ENCODE measurements around the gene SNN. TPM values are rescaled to one million over a fixed set of nuclear protein-coding genes. Genes with fewer than 3 reads are reported as not detected.

The SNN gene
- 9.2 and 10.1 TPM in 2 replicates for total RNA-seq (ENCODE audit: low replicate concordance)

DNA sequence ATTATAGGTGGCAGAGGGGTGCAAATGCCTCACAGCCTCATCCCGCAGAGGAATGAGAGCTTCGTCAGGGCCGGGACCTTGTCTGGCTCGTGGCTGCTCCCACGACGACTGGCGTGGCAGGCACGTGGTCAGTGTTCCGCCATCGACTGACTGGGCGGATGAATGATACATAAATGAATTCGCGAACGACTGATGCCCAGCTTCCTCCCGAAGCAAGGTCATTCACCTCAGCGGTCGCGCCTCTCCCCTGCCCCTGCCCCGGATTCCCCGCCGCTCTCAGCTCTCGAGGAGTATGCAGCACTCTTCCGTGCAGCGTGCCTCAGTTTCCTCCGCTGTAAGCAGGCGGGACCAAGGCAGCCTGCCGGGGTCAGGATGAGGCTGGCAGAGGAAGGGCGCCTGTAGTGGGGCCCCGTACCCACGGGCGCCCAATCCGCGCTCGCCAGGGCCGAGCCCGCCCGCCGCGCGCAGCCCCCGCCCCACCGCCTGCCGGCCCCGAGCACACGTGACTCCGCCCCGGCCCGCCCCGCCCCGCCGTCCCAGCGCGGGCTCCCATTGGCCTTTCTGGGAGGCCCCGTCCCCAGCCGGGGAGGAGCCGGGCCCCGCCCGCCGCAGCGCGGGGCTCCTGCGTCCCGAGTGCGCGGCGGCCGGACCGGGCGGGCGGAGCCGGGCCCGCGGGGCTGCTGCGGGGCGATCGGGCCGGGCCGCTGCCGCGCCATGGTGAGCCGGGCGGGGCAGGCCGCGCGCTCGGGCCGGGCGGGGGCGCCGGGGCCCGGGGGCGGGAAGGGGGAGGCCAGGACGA lies at the start of gene SNN:
SNN (plus strand) TSS at position 632 of the 799 bp plus-strand sequence. CDS start 7,605 bp downstream, outside the sequence.
- peak within 1 kb of the TSS; percentile 82 for H3K4me3 ChIP-seq (ENCODE audit: low read depth, low read length)
- TF ChIP-seq, protein P1, sequence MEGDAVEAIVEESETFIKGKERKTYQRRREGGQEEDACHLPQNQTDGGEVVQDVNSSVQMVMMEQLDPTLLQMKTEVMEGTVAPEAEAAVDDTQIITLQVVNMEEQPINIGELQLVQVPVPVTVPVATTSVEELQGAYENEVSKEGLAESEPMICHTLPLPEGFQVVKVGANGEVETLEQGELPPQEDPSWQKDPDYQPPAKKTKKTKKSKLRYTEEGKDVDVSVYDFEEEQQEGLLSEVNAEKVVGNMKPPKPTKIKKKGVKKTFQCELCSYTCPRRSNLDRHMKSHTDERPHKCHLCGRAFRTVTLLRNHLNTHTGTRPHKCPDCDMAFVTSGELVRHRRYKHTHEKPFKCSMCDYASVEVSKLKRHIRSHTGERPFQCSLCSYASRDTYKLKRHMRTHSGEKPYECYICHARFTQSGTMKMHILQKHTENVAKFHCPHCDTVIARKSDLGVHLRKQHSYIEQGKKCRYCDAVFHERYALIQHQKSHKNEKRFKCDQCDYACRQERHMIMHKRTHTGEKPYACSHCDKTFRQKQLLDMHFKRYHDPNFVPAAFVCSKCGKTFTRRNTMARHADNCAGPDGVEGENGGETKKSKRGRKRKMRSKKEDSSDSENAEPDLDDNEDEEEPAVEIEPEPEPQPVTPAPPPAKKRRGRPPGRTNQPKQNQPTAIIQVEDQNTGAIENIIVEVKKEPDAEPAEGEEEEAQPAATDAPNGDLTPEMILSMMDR (IDR thresholded peaks at IDR 0.05; ENCODE audit: insufficient read depth, low read length): no peak
- DNase-seq (ENCODE audit: low read depth): peak; percentile 66

DNA sequence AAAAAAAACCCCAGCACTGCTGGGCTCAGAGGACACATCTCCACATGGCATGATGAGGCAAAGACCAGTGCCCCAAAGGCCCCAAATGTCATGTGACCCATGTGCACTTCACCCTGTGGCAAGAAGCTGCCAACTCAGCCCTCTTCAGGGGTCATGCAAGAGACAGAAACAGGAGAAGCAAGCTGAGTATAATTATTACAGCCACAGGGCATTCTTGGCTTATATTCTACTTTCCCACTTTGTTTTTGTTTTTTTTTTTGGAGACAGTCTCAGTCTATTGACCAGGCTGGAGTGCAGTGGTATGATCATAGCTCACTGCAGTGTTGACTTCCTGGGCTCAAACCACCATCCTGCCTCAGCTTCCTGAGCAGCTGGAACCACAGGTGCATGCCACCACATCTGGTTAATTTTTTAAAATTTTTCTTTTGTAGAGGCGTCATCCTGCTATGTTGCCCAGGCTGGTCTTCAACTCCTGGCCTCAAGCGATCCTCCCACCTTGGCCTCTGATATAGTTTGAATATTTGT lies 48.9 kb upstream of the SNN start:
- DNase-seq (ENCODE audit: low read depth): no peak
- TF ChIP-seq, protein P1 (IDR thresholded peaks at IDR 0.05; ENCODE audit: insufficient read depth, low read length): no peak

DNA sequence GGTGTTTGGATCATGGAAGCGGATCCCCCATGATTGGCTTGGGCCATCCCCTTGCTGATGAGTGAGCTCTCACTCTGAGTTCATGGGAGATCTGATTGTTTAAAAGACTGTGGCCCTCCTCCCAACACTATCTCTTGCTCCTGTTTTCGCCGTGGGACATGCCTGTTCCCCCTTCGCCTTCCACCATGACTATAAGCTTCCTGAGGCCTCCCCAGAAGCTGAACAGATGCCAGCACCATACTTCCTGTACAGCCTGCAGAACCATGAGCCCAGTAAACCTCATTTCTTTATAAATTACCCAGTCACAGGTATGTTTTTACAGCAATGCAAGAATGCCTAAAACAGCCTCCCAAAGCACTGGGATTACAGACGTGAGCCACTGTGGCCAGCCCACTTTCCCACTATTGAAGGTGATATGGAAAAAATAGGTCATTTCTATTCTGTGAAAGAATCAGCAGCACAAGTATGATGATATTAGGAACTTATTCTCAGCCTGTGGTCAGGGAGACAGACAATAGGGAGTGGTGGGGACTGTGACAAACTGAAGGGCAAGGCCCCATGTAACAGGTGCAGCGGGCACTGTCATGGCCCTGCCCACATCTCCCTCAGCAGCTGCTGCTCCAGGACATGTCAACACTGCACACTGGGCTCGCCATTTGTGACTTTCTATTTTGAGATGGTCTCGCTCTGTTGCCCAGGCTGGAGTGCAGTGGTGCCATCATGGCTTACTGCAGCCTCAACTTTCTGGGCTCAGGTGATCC lies 47.8 kb upstream of the SNN start:
- H3K4me3 ChIP-seq (ENCODE audit: low read depth, low read length): no peak overlapping the region
- DNase-seq (ENCODE audit: low read depth): no peak
- TF ChIP-seq, protein P1 (IDR thresholded peaks at IDR 0.05; ENCODE audit: insufficient read depth, low read length): no peak

More for the DNA sequence above, 48.9 kb upstream of the SNN start:
- no peak overlapping the region for H3K4me3 ChIP-seq (ENCODE audit: low read depth, low read length)

DNA sequence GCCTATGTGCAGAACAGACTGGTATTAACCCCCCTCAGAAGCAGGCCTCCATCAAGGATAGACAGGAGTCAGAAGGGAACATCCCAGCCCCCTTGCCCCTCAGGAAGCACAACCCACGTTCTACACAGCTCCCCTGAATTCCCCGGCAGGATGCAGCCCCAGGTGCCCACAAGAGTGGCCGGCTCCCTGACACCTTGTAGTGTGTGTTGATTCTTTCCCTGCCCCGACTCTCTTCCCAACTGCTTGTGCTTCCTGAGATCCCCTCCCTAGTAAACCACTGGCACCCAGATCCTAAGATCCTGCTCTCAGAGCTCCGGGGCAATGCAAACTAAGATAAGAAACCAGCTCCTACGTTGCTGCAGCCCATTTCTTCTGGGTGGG lies 46.7 kb upstream of the SNN start:
- TF ChIP-seq, protein P1 (IDR thresholded peaks at IDR 0.05; ENCODE audit: insufficient read depth, low read length): no peak
- DNase-seq (ENCODE audit: low read depth): no peak
- peak overlapping the region; percentile 25 for H3K4me3 ChIP-seq (ENCODE audit: low read depth, low read length)

DNA sequence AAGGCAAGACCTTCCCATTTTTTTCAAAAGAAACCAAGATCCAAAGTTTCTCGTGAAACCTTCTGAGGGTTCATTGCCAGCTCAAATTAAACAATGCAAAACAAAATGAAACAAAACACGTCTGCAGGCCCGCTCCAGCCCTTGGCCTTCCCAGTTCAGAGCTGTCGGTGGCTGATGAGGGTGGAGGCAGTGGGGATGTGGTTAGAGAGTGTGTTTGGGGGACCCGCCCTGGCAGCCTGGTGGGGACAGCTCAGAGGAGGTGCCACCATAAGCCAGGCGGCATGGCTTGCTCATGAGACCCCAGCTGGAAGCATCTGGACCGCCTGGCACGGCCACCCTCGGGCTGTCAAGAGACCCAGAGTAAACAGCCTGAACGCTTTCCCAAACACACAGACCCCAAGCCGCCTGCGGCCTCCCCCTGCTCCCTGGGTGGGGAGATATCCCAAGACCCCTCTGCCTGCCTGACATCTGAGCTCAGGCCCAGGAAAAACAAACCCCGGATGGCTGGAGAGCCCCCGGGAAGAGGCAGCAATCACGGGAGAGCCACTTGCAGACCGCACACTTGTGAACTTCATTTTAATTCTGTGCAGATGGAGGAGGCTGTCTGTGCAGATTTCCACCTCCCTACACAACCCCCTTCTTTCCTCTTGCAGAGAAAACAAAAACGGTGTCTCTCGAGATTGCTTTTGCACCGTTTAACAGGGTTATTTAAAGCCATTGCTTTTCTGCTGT lies 46.2 kb upstream of the SNN start:
- peak overlapping the region; percentile 25 for H3K4me3 ChIP-seq (ENCODE audit: low read depth, low read length)
- TF ChIP-seq, protein P1 (IDR thresholded peaks at IDR 0.05; ENCODE audit: insufficient read depth, low read length): no peak
- DNase-seq (ENCODE audit: low read depth): peak; percentile 60

DNA sequence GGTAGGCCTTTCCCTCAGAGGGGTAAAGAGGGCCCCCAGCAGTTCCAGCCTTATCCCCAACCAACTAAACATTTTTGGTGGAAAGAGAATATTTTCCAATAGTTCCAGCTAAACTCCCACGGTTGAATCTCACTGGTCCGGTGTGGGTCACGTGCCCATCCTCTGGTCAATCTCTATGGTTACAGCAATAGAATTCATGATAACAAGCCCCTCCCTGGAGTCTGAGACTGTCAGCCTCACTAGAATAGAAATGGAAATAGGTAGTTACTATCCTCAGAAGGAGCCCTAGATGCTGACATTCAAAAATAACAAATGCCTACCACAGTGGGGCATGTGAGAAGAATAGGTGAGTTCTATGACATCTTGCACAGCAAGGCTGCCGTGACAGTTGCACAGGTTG lies 44.0 kb upstream of the SNN start:
- H3K4me3 ChIP-seq (ENCODE audit: low read depth, low read length): no peak overlapping the region
- no peak for DNase-seq (ENCODE audit: low read depth)
- TF ChIP-seq, protein P1 (IDR thresholded peaks at IDR 0.05; ENCODE audit: insufficient read depth, low read length): no peak
